IMR-90 (cell line): ENCODE results near the gene ZNF485. TPM values are rescaled to one million over a fixed set of nuclear protein-coding genes. Genes with fewer than 3 reads are reported as not detected.

ENCODE experiments used
- ATAC-seq: fragments of 200-7000 bp; cut with Tn5 transposase; 2 replicates; pipeline ENCODE4 v1.9.1; 2020; ENCODE audit warnings: low read depth, mild to moderate bottlenecking, moderate library complexity
- BruUV-seq: library from RNA; stranded (reverse); fragments of 400-500 nt; replicated peaks from 2 replicates; lab custom pipeline; 2021; lab: Mats Ljungman, UMichigan
- CTCF ChIA-PET: fragments of 300-600 bp; formaldehyde crosslinking; extraction: SDS; loops from one replicate; lab custom pipeline; 2021; ENCODE audit warnings: antibody characterized with exemption; lab: Yijun Ruan, JAX
- POLR2A ChIA-PET: fragments of 300-600 bp; sonication (Branson Sonifier 250); formaldehyde crosslinking; loops from one replicate; lab custom pipeline; 2022; ENCODE audit warnings: antibody characterized with exemption; ENCODE audit not compliant: unreplicated experiment; lab: Charles Lee
- DNase-seq: peaks from one replicate; pipeline ENCODE4 v3.0.0; 2013
- H2AFZ ChIP-seq: replicated peaks from 2 replicates; pipeline ENCODE3; 2013; ENCODE audit warnings: low read length, mild to moderate bottlenecking; ENCODE audit not compliant: poor library complexity
- H2AK5ac ChIP-seq: 2 replicates; pipeline ENCODE4 v1.6.1; 2013; ENCODE audit warnings: low read depth, low read length, inconsistent platforms
- H2AK9ac ChIP-seq: replicated peaks from 2 replicates; pipeline ENCODE3; 2013; ENCODE audit warnings: mild to moderate bottlenecking, low read depth, low read length, moderate library complexity; ENCODE audit not compliant: poor library complexity
- H2BK120ac ChIP-seq: 2 replicates; pipeline ENCODE4 v1.6.1; 2013; ENCODE audit warnings: low read depth, low read length, inconsistent platforms
- H2BK15ac ChIP-seq: 3 replicates; pipeline ENCODE4 v1.6.1; 2013; ENCODE audit warnings: low read depth, low read length, inconsistent platforms
- H2BK20ac ChIP-seq: 2 replicates; pipeline ENCODE4 v1.6.1; 2013; ENCODE audit warnings: low read depth, mild to moderate bottlenecking, inconsistent platforms, low read length, moderate library complexity
- H2BK5ac ChIP-seq: 2 replicates; pipeline ENCODE4 v1.6.1; 2013; ENCODE audit warnings: mild to moderate bottlenecking, low read depth, low read length, inconsistent platforms; ENCODE audit not compliant: poor library complexity, severe bottlenecking
- H3K14ac ChIP-seq: replicated peaks from 2 replicates; pipeline ENCODE4 v1.6.1; 2013; ENCODE audit warnings: low read depth, low read length, inconsistent platforms
- H3K18ac ChIP-seq: 2 replicates; pipeline ENCODE4 v1.6.1; 2013; ENCODE audit warnings: low read depth, low read length, control low read depth
- H3K23ac ChIP-seq: 2 replicates; pipeline ENCODE4 v1.6.1; 2013; ENCODE audit warnings: low read depth, low read length, inconsistent platforms
- H3K27ac ChIP-seq: 2 replicates; pipeline ENCODE4 v1.5.1; 2013; ENCODE audit warnings: mild to moderate bottlenecking, control low read depth, low read length; ENCODE audit not compliant: insufficient read depth
- H3K27me3 ChIP-seq: 2 replicates; pipeline ENCODE4 v1.6.1; 2013; ENCODE audit warnings: low read length; ENCODE audit not compliant: control insufficient read depth, insufficient read depth
- H3K36me3 ChIP-seq: 2 replicates; pipeline ENCODE4 v1.6.1; 2013; ENCODE audit warnings: low read length, mixed read lengths; ENCODE audit not compliant: control insufficient read depth, insufficient read depth
- H3K4ac ChIP-seq: 2 replicates; pipeline ENCODE4 v1.6.1; 2013; ENCODE audit warnings: low read depth, low read length, inconsistent platforms
- H3K4me1 ChIP-seq: 2 replicates; pipeline ENCODE4 v1.6.1; 2013; ENCODE audit warnings: low read length, mixed read lengths; ENCODE audit not compliant: control insufficient read depth, insufficient read depth
- H3K4me2 ChIP-seq: 2 replicates; pipeline ENCODE4 v1.6.1; 2013; ENCODE audit warnings: low read depth, mild to moderate bottlenecking, control low read depth, low read length, moderate library complexity
- H3K4me3 ChIP-seq: 2 replicates; pipeline ENCODE4 v1.5.1; 2013; ENCODE audit warnings: low read depth, mild to moderate bottlenecking, control low read depth, low read length, moderate library complexity; ENCODE audit not compliant: insufficient read depth
- H3K56ac ChIP-seq: 2 replicates; pipeline ENCODE4 v1.6.1; 2013; ENCODE audit warnings: low read length, inconsistent platforms; ENCODE audit not compliant: insufficient read depth; ENCODE audit errors: extremely low read depth
- H3K79me1 ChIP-seq, 2 experiments: 2 replicates each; pipeline ENCODE4 v1.6.1; 2013; ENCODE audit warnings: low read length in 2 of 2, inconsistent platforms in 1 of 2, low read depth in 1 of 2
- H3K9ac ChIP-seq: 2 replicates; pipeline ENCODE4 v1.6.1; 2013; ENCODE audit warnings: low read depth, low read length, control low read depth
- H3K9me1 ChIP-seq: 2 replicates; pipeline ENCODE4 v1.6.1; 2013; ENCODE audit warnings: low read length, inconsistent platforms; ENCODE audit not compliant: insufficient read depth
- H3K9me3 ChIP-seq: 2 replicates; pipeline ENCODE4 v1.6.1; 2013; ENCODE audit warnings: low read length; ENCODE audit not compliant: control insufficient read depth, insufficient read depth
- H4K20me1 ChIP-seq: 2 replicates; pipeline ENCODE4 v1.6.1; 2013; ENCODE audit warnings: low read length, inconsistent platforms; ENCODE audit not compliant: insufficient read depth
- H4K5ac ChIP-seq: 2 replicates; pipeline ENCODE4 v1.6.1; 2013; ENCODE audit warnings: mild to moderate bottlenecking, low read depth, low read length, control low read depth
- H4K8ac ChIP-seq, 2 experiments: 2 replicates each; pipeline ENCODE4 v1.6.1; 2013; ENCODE audit warnings: low read depth in 2 of 2, low read length in 2 of 2, control low read depth in 1 of 2, inconsistent platforms in 1 of 2
- H4K91ac ChIP-seq: 2 replicates; pipeline ENCODE4 v1.6.1; 2013; ENCODE audit warnings: low read depth, low read length, inconsistent platforms; ENCODE audit not compliant: insufficient read depth
- BHLHE40 ChIP-seq: fragments of 150-350 bp; IDR thresholded peaks from 2 replicates; pipeline ENCODE4 v1.6.1; 2016; ENCODE audit warnings: mild to moderate bottlenecking, low read depth, low read length
- CEBPB ChIP-seq: IDR thresholded peaks from 2 replicates; pipeline ENCODE4 v1.6.1; 2012; ENCODE audit warnings: low read depth, low read length, improper control_type of control experiment
- CHD1 ChIP-seq: IDR thresholded peaks from 2 replicates; pipeline ENCODE4 v1.6.1; 2012; ENCODE audit warnings: low read depth, low read length, improper control_type of control experiment
- CTCF ChIP-seq: conservative IDR thresholded peaks from 2 replicates; pipeline ENCODE4 v1.5.1; 2012; ENCODE audit warnings: mild to moderate bottlenecking, low read depth, low read length, improper control_type of control experiment
- FOS ChIP-seq: fragments of 150-350 bp; IDR thresholded peaks from 2 replicates; pipeline ENCODE4 v1.6.1; 2016; ENCODE audit warnings: low read depth, low read length
- MAFK ChIP-seq: IDR thresholded peaks from 2 replicates; pipeline ENCODE4 v1.6.1; 2012; ENCODE audit warnings: low read depth, low read length, improper control_type of control experiment
- NFE2L2 ChIP-seq: fragments of 150-350 bp; IDR thresholded peaks from 2 replicates; pipeline ENCODE4 v1.6.1; 2016; ENCODE audit warnings: low read depth, mild to moderate bottlenecking, low read length
- RAD21 ChIP-seq: IDR thresholded peaks from 2 replicates; pipeline ENCODE4 v1.6.1; 2012; ENCODE audit warnings: low read length, improper control_type of control experiment
- SMC3 ChIP-seq: fragments of 150-350 bp; IDR thresholded peaks from 2 replicates; pipeline ENCODE4 v1.6.1; 2016; ENCODE audit warnings: low read depth, mild to moderate bottlenecking, antibody characterized with exemption, low read length, moderate library complexity
- WGBS, 2 experiments: methylation state at CpG; one replicate each; pipeline versions ENCODE4 v1.1.5 to v1.1.7; 2013; ENCODE audit warnings: missing lambda C conversion rate in 2 of 2; ENCODE audit not compliant: insufficient read length in 1 of 2; ENCODE audit errors: extremely low coverage in 2 of 2; 5-methylcytosine and 5-hydroxymethylcytosine counted together
- dilution Hi-C: fragments of 300-500 bp; cut with HindIII; formaldehyde crosslinking; loops from one replicate; pipeline ENCODE4 v1.14.3; 2018; ENCODE audit warnings: low sequenced_read_pairs; ENCODE audit not compliant: unreplicated experiment
- in situ Hi-C: fragments of 300-500 bp; cut with MboI; formaldehyde crosslinking; loops from 3 replicates; pipeline ENCODE4 v1.14.3; 2019; ENCODE audit warnings: low sequenced_read_pairs, inconsistent platforms, mixed read lengths
- intact Hi-C: fragments of 100-400 bp; cut with micrococcal nuclease; formaldehyde crosslinking; loops from 2 replicates; pipeline ENCODE4 v1.10.0; 2022
- polyA plus RNA-seq, 3 experiments: library from polyadenylated mRNA; depleted of rRNA; stranded (reverse); fragments of >200 nt; gene quantifications; 2 replicates each; pipeline ENCODE4 v1.2.3, GENCODE V29; 2012; ENCODE audit warnings: low replicate concordance in 1 of 3
- total RNA-seq: library from RNA; depleted of rRNA; stranded (reverse); fragments of >200 nt; gene quantifications from 2 replicates; pipeline ENCODE4 v1.2.3, GENCODE V29; 2012

Gene ZNF485
- total and polyA plus RNA-seq, 2 of the 4 experiments (the other 2 are of a cell fraction), result 1.0 to 2.2 TPM

- no peaks in the 10 kb centered on the region for H4K20me1 ChIP-seq
- H4K91ac ChIP-seq, result no peak overlapping the region
- H3K4me1 ChIP-seq, result no peaks in the 10 kb centered on the region; the same call in 1 of the 2 replicates
- DNase-seq, result no peak
- H4K5ac ChIP-seq, result no peak overlapping the region
- H3K27ac ChIP-seq, result no peak overlapping the region
- in situ Hi-C loops (no loop called here), dilution Hi-C loops (no loop called here), intact Hi-C loops (no loop called here)
- H3K14ac ChIP-seq, result no peak overlapping the region
- H3K4ac ChIP-seq, result no peak overlapping the region
- H3K4me3 ChIP-seq, result no peak overlapping the region
- WGBS, 2 experiments, result no CpG with 5 or more reads among the region's 9 CpGs
- no peak overlapping the region for H2AK5ac ChIP-seq
- TF ChIP-seq CHD1 (no peak), CEBPB (no peak), SMC3 (no peak), NFE2L2 (no peak), FOS (no peak), BHLHE40 (no peak), RAD21 (no peak), MAFK (no peak), CTCF (no peak)
- H2BK120ac ChIP-seq, result no peak overlapping the region
- no peak overlapping the region for H3K4me2 ChIP-seq
- no peak overlapping the region for H2AFZ ChIP-seq
- H3K9me3 ChIP-seq, result no peaks in the 10 kb centered on the region
- H2AK9ac ChIP-seq, result no peak overlapping the region
- no peaks in the 10 kb centered on the region for H3K79me1 ChIP-seq
- H4K8ac ChIP-seq, result no peak overlapping the region
- no peak overlapping the region for H3K18ac ChIP-seq
- no peak overlapping the region for H3K9ac ChIP-seq
- H3K56ac ChIP-seq, result no peak overlapping the region
- no peak overlapping the region for H2BK20ac ChIP-seq
- POLR2A ChIA-PET, result no interaction called here
- CTCF ChIA-PET, result interaction anchor here (0.6 kb wide), 2 partner anchors 1221 to 1361 kb away, joined by 3 to 4 read pairs; no protein-coding TSS in a partner anchor
- H3K36me3 ChIP-seq, result no peaks in the 10 kb centered on the region
- H3K27me3 ChIP-seq, result peaks cover 2% of the 10 kb centered on the region; the same call in 1 of the 2 replicates
- BruUV-seq, result no TSS peak
- H2BK15ac ChIP-seq, result no peak overlapping the region
- H3K9me1 ChIP-seq, result no peaks in the 10 kb centered on the region
- no peak for ATAC-seq
- no peak overlapping the region for H2BK5ac ChIP-seq
- H3K23ac ChIP-seq, result no peak overlapping the region
These were observed 60.3 kb downstream of the ZNF485 start for GRCh38 chr10:43666552-43666951.
